NCI-H1092 (cell line): ENCODE data around the gene URAD.
A peak's percentile ranks its signal among the peaks of the same experiment; 100 is the strongest.
"Not testable (repeated sequence)": the region's sequence is repeated elsewhere in the genome, so short reads cannot be mapped to it uniquely, and the experiment has no call there.

Experiments
- DNase-seq: peaks from one replicate; lab custom pipeline; 2025; lab: John Stamatoyannopoulos, UW

URAD gene

DNA sequence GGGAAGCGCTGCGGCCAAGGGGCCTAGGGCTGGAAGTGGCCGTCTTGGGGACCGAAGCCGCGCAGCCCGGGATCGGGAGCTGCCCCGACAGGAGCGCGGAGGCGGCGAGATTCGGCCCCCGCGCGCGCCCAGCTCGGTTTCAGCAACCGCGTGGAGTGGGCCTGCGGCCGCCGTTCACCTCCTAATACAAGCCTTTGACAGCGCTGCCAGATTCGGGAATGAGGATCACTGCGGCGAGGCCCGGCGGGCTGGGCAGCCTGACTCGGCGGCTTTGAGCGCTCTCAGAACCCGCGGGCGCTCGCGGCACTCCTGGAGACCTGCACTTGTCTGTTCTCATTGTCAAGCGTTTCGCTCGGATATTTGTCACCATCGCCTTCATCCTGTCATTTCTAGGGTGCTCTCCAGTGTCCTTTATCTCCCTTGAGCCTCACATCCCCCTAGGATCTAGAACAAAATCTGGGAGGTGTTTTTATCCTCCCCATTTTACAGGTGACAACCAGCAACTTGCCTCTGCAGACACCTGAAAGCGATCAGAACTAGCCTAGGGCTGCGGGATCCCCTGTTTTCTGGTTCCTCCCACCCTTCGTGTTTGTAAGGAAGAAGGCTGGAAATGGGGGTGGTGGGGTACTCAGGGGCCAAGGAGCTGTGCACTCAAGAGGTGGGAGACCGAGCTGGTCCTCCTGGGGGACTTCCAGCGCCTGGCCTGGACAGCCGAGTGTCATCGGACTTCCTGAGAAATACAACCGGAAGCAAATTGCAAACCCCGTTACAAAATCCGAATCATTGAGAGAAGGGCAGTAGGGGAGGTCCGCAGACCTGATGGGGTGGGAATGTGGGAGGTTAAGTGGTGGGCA is 17.9 kb downstream of the URAD start:
- DNase-seq: no peak

DNA sequence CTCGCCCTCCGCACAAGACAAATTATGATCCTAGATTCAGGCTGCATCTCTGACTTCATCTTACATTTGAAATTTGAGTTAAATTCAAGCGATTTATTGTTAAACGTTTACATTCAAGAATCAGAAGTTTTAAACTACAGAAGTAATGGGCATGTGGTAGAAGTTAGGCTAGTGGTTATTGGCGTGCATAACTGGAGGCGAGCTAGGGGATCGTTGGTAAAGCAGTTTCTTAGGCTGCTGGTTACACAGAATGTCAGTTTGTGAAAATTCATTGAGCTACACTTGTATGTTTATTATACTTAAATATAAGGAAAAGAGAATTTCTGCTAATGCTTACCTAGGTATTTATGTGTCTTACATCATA is 18.6 kb downstream of the URAD start:
- no peak for DNase-seq

DNA sequence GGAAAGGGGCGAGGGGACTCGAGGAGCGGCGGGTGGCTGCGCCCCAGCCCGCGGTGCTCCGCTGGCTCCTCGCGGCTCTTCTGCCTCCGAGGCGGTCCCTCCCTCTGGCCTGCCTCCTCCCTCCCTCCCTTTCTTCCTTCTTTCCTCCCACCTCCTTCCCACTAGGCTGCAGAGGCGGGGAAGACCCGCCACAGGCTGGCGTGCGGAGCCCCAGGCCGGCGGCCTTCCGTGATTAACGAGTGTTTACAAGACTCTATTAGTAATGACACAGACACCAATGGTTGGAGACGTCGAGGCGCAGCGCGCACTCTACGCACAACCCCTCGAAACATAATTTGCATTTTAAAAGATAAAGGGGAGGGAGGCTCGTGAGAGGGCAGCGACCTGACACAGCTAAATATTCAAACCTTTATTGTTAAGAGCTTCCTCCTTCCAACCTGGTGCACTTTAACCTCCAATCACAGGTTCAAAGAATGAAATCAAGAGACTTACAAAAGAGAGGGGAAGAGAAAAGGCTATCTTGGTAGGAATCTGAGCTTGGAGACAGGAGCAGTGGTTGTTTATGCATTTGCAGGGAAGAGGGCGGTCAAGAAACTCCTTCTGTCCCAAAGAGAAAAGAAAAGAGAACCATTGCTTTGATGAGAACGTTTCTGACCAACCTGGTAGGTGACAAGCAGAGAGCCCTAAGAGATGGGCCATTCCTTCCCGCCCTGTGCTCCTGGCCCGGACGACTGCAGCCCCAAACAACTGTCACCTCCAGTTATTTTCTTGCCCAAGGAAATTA is 19.2 kb downstream of the URAD start, which contains the start of gene CDX2:
Gene CDX2, minus strand, starts transcription at position 234 of the 784 bp plus-strand sequence. CDS start 309 bp downstream, outside the sequence.
- no peak for DNase-seq

DNA sequence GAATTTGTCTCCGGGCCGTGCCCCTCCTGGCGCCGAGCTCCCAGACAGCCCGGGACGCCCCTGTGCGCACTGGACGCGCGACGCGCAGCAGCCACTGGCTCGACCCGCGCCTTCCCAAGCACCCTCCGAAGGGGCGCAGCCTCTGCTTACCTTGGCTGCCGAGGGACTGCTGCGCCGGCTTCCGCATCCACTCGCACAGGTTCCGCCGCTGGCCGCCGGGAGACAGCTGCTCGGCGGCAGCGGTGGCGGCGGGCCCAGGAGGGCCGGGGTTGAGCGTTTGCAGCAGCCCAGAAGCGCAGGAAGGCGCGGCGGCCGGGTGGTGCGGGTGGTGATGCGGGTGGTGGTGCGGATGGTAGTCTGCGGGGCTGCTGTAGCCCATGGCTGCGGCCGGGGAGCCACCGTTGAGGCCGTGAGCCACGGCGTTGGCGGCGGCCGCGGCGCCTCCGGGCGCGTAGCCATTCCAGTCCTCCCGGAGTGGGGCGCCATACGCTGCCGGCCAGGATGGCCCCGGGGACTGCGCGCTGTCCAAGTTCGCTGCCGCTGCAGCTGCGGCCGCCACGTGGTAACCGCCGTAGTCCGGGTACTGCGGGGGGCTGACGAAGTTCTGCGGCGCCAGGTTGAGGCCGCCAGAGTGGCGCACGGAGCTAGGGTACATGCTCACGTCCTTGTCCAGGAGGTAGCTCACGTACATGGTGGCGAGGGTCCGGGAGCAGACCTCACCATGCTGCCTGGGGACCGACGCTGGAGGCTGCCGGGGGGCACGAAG is 20.0 kb downstream of the URAD start:
- DNase-seq: no peak

DNA sequence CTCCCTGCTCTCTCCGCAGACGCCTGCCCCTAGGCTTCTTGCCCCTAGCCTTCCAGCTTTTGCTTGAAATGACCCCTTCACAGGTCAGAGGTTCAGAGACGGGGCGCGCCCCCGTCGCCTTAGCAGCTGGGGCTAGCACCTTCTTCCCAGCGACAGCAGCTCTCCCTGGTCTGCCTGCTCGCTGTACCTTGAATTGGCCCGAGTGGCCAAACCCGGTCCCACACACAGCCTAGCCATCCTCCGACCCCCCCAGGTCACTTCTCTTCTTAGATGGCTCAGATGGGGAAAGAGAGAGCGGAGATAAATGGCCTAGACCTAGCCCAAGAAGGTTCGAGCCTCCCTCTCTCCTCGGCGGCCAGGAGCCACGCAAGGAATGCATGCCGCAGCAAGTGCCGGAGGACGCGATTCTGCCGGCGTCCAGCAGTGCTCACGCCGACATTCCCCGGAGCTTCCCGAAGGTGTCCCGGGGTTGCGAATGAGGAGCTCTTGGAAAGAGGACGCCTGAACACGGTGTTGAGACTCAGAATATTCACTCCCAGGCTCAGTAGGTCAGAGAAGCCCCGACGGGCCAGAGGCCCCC is 20.7 kb downstream of the URAD start:
- DNase-seq: no peak

DNA sequence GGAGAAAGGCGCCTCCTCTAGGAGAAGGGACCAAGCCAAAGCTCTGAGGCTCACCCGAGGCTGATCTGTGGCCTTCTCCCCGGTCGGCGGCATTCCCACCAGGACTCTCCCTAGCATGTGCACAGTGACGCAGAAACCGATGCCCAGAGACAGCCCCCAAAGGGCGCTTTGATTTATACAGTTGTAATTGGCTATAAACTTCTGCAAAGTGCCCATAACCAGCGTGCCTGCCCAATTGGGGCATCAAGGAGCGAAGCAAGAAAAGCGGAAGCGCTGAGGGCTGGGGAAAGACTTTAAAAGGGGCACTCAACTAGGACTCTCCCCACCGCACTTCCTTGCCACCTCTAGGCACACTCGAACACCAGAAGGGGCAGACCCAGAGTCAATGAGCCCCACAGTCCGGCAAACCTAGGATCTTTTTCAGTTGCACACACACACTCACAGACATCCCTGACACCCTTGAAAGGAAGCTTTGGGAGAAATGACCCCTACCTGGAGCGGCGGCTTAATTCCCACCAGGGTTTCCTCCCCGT is 21.2 kb downstream of the URAD start:
- no peak for DNase-seq

DNA sequence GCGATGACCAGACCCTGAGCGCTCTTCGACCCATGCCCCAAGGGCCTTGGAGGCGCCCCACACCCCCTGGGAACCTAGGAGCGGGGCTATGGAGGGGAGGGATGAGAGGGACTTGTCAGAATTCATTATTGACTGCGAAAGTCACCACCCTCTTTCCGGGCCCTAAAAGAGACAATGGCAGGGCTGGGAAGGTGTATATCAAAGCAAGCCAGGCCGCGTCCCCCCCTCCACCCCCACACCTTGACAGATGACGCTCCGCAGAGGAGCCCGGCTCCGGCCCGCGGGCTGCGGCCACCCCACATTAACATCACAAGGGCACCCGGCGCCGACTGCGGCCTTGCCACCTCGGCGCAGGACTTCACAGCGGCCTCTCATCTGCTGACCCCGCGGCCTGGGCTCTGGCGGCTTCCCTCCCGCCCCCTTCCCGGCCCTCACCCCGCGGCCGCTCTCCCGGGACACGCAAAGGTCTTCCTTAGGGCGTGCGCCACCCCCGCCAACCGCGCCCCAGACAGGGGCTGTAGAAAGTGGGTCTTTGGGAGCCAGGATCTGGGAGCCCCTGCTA is 21.8 kb downstream of the URAD start:
- no peak for DNase-seq

DNA sequence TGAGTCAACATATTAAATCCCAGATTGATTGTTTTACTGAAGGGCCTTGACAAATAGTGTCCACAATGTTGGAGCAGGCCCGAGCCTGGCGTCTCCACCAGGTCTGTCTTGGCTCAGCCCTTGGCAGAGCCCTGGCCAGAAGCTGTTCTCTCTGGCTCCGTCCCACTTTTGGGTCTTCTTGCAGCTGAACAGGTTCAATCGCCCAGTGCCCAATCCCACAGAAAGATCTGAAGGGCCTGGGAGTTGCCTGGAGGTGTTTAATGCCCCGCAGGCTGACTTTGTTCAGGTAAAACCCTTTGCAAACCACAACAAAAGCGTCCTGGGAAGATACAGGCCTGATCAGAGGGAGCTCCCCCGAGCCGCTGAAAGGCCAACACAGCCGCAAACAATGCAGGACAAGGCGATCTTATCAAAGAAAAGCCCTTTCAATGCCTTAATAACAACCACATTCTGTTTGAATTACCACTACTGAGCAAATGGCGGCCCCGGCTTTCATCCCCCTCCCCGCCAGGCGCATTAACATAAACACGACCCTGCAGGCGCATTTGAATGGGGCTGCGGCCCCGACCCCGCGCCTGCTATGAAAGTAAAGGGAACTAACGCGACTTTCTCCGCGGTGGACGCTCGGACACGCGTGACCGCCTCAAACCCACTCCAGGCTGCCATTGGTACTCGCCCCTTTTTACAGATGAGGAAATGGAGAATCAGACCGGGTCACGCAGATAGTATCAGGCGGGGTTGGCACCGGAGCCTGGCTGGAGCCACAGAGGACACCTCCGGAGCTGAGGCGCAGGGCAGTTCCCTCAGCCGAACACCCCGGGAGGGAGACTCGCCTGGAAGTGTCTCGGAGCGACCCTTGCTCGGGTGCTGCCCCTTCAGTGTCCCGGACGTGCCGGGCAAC is 22.5 kb downstream of the URAD start:
- no peak for DNase-seq

DNA sequence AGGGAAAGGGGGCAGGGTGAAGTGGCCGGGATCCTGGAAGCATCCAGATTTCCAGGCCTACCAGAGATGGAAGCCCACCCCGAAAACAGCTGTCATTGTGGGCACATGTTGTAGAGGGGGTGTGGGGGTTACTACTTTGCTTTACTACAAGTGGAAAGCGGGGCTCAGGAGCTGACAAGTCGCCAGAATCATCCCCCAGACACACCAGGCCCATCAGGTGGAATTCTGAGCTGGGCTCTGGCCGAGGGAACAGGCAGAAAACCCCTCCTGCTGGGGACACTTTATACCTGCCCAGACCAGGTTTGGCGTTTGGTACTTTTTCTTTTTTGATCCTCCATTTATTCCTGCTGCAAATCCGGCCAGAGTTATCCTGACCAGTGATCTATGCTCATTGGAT is 23.2 kb downstream of the URAD start:
- DNase-seq: no peak

DNA sequence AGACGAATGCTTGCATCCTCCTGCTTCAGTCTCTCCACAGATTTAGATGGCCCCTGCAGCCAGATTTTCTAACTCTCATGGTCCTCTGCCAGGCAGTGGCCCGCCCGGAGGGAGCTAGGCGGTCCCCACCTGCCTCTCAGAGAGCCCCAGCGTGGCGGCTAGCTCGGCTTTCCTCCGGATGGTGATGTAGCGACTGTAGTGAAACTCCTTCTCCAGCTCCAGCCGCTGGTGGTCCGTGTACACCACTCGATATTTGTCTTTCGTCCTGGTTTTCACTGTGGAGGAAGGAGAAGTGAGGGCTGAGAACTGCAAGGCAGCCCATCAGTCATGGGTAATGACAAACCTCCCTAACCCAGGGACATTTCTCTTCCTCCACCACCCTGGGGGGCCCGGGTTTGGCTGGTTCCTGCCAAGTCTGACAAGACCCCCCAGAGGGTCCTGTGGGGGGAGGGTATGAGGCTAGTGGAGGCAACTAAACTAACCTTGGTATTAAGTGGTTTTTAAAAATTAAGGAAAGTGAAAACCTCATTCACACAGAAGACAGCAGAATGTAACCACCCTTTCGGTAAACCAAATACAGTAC is 23.7 kb downstream of the URAD start:
- DNase-seq: no peak

DNA sequence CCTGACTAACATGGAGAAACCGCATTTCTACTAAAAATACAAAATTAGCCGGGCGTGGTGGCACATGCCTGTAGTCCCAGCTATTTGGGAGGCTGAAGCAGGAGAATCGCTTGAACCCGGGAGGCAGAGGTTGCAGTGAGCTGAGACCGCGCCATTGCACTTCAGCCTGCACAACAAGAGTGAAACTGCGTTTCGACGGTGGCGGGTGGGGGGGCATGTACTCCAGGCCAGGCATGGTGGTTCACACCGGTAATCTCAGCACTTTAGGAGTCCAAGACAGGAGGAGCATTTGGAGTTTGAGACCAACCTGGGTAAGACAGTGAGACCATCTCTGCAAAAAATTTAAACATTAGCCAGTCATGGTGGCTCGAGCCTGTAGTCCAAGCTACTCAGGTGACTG is 24.3 kb downstream of the URAD start:
- not testable (repeated sequence) for DNase-seq

DNA sequence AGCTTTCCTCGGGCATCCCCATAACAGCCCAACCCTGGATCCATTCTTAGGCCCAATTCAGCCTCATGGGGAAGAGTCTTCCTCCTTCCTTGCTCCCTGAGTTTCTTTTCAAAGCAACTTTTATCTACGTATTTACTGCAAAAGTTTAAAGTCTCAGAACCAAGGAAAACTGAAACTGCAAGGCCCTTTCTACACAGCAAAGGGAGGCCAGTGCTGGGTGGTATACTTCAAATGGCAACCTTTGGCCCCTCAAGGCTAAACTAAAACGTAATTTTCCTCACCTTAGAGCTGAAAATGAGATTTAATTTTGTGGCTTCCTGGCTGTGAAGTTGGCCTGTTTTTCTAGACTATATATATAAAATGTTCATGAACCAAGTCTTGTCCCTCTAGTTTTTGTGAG is 25.0 kb downstream of the URAD start:
- DNase-seq: no peak

DNA sequence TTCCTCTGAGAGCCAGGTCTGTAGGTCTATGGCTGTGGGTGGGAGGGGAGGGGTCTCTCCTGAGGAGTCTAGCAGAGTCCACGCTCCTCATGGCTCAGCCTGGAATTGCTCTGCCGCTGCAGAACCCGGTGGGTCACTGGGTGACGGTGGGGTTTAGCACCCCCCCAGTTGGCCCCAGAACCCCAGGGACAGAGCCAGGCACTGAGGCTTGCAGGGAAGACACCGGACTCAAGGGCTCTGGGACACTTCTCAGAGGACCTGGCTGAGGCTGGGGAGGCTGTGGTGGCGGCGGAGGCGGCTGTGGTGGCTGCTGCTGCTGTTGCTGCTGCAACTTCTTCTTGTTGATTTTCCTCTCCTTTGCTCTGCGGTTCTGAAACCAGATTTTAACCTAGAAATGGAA is 25.5 kb downstream of the URAD start:
- no peak for DNase-seq

DNA sequence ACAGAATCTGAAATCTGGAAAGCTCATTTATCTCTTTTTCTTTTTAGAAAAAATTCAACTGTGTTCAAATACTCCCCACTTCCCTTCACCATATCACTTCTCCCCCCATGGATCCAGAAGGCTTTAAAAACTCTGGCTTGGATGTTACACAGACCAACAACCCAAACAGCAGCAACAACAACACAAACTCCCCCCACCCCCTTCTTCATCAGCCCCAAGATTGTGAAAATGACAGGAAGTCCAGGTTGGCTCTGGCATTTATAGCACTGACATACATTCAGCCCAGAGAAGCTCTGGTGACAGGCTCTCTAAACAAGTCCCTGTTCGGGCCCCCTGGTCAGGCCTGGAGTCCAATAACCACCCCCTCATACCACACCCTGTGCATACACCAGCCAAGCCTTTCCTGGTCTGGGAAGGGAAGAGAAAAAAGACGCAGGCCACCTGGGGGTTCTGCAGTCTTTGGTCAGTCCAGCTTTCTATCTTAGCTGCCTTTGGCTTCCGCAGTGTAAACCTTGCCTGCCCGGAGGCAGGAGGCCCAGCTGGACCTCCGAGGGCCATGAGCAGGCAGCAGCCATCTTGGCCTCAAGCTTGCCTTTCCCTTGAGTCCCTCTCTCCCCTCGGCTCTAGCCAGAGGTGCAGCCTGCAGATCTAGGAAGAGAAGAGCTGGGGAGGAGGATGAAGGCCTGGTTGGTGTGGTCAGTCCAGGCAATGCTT is 26.2 kb downstream of the URAD start:
- DNase-seq: no peak

DNA sequence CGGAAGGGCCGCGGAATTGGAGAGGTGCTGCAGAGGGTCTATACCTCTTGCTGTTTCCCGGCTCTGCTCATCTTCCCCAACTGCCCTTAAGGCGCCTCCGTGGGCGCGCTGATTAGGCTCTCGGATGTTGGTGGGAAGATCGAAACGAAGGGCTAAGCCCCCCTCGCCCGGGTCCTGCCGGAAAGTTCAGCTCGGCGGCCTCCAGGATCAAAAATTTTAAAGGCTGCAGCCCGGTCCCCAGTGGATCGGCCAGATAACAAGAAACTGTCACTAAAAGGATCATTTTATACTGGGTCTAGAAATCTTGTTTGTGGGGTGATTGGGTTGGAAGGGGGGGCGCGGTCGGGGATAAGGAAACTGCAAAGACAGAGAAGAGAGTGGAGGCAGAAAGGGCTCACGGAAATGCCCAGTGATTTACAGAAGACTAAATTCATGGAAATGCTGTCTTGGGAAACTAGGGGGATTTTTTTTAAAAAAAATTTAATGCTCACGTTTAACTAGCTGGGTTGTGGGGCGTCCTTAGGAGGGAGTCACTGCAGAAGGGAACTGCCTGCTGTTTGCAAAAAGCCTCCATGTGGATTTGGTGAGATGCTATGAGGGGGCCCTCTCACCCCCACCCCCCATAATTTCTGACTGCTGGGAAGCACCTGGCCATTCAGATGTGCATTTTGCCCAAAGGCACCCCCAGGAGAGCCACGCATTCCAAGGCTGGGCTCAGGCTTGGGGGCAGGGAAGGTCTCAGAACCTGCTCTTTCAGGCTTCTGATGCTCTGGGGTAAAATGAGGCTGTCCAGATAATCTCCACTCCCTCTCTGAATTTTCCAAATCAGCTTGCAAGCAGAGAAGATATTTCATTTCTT is 27.0 kb downstream of the URAD start:
- DNase-seq: no peak

DNA sequence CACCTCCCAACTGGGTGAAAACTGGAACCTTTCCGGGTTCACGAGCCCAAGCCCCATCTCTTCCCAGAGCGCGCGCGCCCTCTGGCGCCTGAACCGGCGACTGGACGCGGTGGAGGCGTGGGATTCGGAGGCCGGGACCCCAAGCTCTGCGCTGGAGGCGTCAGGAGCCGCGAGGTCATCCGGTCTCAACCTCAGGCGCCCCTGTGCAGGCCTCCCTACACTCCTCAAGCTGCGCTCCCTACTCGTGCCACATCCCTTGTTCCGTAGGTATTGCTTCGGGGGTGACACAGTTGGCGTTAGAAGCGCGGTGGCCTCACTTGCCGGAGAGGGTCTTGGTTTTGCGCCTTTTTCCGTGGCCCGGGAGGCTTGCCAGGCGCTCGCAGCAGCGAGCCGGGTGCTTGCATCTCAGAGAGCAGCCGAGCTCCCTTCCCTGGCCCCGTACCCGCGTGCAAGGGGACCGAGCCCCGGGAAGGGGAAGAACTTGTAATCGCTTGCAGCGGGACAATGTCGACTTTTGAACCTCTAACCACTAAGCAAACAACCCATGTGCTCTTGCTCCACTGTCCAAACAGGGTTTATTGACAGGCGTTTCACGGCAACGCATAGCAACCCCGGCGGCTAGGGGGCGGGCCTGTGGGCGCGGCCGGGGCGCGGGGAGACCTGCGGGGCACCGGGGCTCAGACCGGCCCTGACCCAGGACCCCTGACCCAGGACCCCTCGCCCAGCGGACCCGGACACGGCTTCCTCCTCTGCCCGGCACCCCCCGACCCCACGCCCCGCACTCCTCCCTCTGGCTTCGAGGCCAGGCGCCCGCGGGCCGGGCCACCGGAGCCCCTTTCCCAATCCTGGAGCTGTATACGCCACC is 27.9 kb downstream of the URAD start:
- DNase-seq: peak; percentile 79

DNA sequence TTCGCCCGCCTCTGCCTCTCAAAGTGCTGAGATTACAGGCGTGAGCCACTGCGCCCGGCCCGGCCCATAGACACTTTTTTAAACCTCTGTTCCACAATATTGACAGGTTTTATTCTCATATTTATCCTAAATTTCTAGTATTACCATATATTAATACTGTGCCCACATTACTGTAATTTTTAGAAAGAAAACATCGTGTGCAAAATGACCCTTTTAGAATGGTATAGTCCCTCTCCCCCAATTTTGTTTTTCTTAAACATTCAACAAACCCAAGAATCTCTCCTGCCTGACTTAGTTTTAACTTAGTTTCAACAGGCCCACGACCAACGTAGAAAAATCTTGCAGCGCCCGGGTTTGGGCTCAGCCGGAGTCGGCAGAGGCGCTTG is 28.5 kb downstream of the URAD start:
- DNase-seq: no peak
